Activated T-helper 1 cell treated with anti-CD3 and anti-CD28 coated beads, Interleukin-2, amount 50 U/mL, for 16 hours (primary cell): ENCODE data around the gene KSR1.
"Not testable (repeated sequence)": the region's sequence is repeated elsewhere in the genome, so short reads cannot be mapped to it uniquely, and the experiment has no call there.

ENCODE experiments used
- DNase-seq, 2 donors: peaks; one replicate each; pipeline ENCODE4 v3.0.0-alpha.2; 2020; ENCODE audit warnings: low read depth in 1 of 2, low spot score in 1 of 2

Gene KSR1

DNA sequence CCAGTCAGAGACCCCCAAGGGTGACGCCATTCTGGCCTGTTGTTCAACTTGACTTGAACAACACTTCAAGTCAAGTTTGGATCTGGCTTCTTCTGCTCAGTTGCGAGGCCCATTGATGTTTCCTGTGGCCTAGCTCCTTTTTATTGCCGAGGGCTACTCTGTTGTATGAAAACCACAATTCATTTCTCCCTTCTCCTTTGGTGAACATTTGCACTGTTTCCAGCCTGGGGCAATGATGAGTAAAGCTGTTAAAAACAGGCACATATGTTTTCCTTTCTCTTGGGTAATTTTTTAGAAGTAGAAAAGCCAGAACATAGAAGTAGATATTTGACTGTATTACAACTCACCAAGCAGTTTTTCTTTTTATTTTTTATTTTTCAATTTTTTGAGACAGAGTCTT lies 173.0 kb downstream of the KSR1 start:
- not testable (repeated sequence) for DNase-seq

DNA sequence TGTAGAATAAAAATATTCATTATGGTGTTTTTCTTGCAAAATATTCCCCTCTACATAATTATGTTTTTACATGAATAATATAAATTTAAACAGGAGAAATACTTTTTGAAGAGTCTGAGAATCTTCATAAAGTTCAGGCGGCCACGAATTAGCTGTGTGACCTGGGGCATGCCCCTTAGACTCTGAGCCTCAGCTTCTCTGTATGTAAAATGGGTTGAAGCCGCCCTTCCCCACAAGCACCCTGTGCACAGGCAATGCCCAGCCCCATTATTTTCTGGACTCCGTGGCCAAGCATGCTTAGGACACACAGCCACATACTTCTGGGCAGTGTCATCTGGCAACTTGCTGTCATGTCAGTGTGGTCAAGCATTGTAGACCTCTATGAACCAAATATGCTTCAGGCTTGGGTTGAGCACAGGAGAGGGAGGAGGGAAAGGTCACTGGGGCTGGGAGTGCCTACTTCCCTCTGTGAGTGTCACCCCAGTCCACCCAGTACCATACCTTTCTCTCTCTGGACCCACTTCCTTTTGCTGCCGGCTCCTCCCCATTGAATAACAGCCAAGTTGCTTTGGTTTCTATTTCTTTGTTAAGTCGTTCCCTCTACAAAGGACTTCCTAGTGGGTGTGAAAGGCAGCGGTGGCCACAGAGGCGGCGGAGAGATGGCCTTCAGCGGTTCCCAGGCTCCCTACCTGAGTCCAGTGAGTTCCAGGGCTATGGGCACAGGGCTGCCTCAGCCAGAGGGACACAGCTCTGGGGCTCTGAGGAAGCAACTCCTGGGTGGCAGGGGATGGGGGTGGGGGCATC lies 174.6 kb downstream of the KSR1 start, which contains the start of gene LGALS9:
Gene LGALS9 (plus strand): TSS at position 582 of the 804 bp plus-strand sequence. CDS start 78 bp downstream, at position 660.
- DNase-seq: no peak

DNA sequence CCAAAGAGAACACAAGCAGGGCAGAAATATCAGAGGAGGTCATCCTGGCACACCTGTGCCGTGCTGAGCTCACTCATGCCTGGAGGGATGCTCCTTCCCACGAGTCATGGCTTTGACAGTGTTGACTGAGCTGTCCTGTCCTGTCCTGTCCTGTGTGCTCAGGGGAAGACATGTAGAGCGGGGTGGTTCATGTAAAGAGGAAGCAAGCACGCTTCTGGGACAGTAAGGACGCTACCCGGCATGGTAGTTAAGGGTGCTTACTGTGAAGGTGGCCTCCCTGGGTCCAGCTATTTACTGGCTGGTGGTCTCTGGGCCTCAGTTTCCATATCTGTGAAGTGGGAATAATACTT lies 175.1 kb downstream of the KSR1 start:
- no peak for DNase-seq

DNA sequence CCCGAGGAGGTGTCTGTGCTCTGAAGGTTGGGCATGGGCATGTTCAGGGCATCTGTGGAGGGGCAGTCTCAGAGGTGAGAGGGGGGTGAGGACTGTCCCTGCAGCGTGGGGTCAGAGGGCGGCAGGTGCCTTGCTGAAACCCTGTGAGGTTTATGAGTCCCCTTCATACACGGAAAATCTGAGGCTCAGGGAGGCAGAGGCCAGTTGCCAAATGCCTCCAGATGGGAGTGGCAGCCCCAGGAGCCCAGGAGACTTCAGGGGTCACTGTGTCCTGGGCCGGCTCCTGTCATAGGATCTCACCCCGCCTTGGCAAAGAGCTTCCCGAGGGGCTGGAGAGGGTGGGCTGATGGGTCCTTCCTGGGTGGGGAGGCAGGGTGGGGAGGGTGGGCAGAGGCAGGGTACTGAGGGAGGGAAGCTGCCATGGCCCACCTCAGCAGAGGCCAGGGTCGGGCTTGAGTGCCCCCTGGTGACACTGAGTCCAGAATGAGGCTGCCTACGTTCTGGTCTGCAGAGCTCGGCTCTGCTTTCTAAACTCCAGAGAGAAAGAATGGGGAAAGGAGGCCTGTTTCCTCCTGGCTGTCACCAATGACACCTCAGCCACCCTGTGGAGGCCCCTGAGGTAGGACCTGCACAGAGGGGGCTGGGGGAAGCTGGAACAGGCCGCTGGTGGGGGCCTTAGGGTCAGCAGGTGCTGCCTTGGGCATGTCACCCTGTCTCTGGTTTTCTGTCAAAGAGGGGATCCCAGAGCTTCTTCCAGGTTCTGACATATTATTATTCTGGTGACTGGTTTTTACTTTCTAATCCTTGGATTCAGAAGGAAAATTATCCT lies 175.9 kb downstream of the KSR1 start:
- DNase-seq: no peak

DNA sequence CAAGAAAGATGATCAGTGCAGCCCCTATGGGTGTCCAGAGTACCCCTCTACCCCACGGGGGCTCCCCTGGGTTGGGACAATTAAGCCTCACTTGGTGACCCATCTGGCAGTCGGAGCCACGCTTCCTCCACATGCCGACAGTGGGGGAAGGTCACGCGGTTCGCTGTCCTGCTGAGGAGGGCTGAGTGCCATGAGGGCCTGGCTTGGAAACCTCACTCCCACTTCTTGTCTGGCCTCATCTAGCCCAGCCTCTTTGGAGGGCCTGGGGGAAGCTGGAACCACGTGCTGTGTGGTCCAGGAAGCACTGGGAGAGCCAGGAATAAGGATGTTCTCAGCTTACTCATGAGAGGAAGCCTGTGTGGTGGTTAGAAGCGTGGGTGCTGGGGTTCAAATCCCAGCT lies 176.5 kb downstream of the KSR1 start:
- DNase-seq: not testable (repeated sequence)

DNA sequence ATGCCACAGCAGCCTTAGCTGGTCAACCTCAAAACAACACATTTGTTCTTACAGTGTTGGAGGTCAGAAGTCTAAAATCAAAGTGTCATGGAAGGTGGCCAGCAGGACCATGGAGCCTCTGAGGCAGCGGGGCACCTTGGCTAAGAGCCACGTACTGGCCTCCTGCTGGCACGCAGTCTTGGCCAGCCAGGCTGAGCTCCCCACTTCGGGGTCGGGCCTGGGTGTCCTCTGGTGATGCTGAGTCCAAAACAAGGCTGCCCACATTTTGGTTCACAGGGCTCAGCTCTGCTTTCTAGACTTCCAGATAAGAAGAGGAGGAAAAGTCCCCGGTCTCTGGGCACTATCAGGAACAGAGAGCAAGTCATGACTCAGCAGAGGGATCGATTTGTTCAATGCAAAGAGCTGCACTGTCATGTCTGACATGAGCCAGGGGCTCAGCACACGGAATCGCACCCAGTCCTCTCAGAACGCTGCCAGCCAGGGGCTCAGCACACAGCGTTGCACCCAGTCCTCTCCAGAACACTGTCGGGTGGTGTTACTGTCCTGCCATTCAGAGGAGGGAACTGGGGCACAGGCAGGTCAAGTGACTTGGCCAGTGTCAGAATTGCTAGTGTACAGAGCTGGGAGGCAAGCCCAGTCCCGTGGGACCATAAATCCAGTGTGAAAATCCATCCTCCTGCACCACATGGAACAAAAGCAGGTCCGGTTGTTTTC lies 177.2 kb downstream of the KSR1 start:
- no peak for DNase-seq

DNA sequence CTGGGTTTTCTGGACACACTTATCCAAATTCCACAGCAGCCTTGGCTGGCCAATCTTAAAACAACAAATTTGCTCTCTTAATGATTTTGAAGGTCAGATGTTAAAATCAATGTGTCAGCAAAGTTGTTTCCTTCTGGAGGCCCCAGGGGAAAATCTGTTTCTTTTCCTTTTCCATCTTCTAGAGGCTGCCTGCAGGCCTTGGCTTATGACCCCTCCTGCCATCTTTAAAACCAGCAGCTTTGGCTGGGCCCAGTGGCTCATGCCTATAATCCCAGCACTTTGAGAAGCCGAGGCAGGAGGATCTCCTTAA lies 177.7 kb downstream of the KSR1 start:
- DNase-seq: no peak

DNA sequence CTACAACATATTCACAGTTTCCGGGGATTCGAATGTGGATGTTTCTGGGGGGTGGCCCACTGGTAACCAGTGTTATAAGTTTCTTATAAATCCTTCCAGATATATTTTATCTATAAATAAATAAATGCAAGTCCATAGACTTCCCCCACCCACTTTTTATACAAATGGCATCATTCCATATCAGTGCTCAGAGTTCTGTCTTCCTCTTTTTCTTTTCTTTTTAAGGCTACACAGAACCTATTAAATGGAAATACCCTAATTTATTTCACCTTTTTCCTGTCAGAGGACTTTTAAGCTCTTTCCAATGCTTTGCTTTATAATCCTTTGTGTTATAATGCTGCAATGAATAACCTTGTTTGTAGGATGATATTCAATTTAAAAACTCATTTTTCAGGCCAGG lies 178.5 kb downstream of the KSR1 start:
- DNase-seq: no peak

DNA sequence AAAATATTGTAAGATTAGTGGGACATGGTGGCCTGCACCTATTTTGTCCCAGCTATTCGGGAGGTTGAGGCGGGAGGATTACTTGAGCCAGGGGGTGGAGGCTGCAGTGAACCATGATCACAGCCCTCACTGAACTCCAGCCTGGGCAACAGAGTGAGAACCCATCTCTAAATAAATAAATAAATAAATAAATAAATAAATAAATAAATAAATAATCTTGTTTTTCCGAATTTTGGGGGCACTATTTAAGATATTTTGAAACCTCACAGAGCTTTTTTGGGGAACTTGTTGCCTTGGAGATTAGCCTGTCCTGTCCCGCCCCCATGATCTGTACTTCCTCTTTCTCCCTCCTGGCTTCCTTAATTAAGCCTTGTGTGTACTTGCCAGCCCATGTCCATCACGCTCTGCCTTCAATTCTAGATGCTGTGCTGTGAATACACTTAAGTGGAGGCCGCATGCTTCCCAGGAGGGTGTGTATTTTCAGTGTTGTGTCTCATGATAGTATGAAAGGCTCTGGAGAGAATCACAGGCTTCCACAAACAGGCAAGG lies 179.1 kb downstream of the KSR1 start:
- no peak for DNase-seq

DNA sequence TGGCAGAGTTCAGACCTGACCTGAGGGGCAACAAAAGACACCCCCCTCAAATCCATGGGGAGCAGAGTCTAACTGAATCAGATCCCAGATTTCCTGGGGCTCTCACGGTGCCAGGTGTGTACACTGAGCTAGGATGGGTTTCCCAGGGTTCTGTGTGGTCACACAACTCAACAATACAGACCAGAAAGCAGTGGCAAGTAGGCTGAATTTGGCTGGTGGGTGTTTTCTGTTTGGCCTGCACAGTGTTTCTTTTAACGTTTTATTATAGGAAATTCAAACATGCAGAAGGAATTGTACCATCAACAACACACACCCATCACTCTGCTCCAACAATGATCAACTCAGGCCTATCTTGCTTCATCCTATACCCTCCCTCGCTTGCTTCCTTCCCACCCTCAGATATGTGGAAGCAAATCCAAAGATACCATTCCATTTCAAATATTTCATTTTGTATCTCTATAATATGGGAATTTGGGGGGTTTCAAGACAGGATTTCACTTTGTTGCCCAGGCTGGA lies 179.8 kb downstream of the KSR1 start:
- not testable (repeated sequence) for DNase-seq

DNA sequence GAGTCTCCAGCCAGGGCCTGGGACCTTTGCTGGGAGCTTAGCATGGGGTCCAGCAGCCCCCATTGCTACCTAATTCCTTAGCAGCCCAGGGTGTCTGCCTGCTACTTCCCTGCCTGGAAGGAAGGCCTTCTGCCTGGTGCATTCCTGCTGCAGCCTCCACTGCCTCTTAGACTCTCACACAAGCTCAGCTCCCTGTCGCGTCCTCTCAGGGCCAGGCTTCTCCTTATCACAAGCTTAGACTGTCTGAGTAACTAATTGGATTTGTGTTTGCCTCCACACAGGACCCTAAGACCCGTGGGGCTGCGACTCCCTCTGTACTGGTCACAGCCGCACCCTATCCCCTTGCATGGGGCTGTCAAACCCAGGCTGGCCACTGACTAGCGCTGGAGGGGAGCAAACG lies 181.6 kb downstream of the KSR1 start:
- DNase-seq: not testable (repeated sequence)

DNA sequence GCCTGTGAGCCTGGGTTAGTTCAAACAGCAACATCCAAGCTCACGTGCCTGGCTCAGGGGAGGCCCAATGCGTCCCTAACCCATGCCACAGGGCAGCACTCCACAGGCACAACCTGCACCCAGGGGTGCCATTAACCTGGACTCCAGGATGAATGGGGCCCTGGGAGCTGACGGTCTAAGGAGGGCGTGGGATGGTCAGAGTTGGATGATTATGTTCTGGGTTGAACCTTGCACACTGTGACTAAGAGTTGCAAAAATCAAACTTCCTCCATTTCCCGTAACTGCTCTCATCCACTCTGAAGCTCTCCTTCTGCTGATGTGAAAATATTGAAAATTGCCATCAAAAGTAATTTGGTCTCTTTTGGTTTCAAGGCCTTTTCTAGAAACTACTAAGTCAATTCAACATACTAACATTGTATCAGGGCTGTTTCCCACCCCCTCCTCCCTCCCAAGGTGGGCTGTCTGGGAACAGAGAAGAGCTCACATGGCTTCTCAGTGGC lies 182.2 kb downstream of the KSR1 start:
- DNase-seq: not testable (repeated sequence)

DNA sequence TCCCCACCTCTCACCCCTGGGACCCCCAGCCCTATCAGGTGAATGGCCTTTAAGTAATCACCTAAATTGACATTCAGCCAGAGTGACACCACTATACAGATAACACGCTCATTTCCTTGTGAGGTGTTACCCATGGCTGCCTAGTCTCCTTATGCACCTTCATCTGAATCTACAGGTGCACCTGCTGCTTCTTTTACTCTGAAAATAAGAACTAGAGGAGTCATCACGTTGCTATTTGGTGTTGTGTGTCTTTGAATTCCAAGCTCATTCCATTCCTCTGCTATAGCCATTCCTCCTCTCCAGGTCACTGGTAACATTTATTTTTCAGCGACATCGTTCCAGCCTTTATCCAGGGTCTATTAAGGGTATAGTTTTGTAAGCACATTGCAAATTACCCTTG lies 184.5 kb downstream of the KSR1 start:
- DNase-seq: no peak

DNA sequence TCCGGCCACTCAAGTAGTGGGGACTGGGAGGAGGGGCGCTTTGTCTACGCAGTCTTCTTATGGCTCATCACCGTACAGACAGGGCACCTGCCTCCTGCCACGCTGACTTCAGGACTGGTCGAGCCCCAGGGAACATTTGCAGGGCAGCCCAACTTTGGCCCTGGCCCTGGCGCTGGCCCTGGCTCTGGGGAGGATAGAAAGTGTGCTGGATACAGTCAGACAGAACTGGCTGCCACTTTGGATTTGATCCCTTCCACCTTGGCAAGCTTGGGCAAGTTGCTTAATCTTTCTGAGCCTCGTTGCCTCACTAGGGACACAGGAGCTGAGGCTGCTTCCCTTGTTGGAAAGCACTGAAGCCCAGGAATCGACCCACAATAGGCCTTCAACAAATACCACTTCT lies 188.3 kb downstream of the KSR1 start:
- no peak for DNase-seq

DNA sequence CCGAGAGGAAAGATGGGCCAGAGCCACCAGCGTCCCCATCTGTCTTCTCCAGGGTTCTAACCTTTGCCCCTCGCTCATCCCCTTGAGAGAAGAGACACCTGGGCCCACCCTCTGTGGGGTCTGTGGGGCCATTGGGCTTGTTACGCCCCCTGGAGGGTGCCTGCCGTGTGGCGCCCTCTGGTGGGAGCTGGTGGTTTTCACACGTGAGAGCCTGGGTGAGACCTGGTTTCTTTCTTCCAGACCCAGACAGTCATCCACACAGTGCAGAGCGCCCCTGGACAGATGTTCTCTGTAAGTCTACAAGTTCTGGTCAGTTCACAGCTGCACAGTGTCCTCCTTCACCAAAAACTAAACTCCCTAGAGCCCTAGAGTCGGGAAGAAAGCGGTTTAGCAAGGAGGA lies 189.4 kb downstream of the KSR1 start:
- not testable (repeated sequence) for DNase-seq

DNA sequence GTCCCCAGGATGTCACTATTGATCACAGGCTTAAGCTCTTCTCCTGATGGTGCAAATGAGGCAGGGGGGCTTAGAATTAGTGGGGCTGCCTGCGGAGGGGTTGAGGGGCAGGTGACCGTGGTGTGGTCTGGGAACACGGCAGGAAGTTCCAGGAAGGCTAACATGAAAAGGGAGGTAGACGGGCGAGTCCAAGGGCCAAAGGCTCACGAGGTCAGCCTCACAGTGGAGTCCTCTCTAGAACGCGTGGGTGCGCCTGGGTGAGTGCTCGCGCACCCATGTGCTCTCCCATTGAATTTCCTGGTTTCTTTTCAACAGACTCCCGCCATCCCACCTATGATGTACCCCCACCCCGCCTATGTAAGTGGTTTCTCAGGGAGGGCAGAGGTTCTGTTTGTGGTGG lies 190.0 kb downstream of the KSR1 start:
- no peak for DNase-seq

DNA sequence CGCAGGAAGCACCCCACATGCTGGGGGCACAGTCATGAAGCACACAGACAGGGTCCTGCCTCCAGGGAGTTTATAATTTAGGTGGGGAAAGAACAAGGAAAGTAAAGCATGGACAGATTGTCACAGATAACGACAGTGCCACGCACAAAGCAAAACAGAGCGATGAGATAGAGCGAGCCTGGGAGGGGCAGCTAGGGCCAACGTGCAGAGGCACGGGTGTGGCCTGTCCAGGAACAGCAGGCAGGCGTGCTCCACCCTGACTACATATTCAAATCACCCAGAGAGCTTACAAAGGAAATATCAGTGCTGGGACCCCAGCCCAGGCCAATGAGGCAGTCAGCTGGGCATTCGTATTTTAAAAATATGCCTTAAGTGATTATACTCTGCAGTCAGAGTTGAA lies 191.5 kb downstream of the KSR1 start:
- DNase-seq: no peak

DNA sequence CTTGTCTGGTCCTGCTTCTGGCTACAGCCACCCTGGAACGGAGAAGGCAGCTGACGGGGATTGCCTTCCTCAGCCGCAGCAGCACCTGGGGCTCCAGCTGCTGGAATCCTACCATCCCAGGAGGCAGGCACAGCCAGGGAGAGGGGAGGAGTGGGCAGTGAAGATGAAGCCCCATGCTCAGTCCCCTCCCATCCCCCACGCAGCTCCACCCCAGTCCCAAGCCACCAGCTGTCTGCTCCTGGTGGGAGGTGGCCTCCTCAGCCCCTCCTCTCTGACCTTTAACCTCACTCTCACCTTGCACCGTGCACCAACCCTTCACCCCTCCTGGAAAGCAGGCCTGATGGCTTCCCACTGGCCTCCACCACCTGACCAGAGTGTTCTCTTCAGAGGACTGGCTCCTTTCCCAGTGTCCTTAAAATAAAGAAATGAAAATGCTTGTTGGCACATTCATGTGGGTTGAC lies 192.9 kb downstream of the KSR1 start:
- not testable (repeated sequence) for DNase-seq

DNA sequence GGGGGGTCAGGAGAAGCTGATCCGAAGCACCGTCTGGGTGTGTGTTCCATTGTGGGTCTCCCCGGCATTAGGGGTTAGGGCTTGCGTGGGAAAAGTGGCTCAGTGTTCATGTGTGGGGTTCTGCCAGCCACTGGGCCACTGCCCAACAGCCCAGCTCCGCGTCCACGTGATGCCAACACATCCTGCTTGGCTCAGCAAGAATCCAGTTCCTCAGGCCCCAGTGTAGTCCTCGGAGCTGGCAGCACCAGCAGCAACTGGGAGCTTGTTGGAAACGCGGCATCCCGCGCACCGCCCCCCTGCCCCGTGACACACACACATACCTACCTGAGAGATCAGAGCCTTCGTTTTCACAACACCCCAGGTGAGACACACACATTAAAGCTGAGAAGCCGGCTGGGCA lies 193.7 kb downstream of the KSR1 start:
- DNase-seq: no peak

DNA sequence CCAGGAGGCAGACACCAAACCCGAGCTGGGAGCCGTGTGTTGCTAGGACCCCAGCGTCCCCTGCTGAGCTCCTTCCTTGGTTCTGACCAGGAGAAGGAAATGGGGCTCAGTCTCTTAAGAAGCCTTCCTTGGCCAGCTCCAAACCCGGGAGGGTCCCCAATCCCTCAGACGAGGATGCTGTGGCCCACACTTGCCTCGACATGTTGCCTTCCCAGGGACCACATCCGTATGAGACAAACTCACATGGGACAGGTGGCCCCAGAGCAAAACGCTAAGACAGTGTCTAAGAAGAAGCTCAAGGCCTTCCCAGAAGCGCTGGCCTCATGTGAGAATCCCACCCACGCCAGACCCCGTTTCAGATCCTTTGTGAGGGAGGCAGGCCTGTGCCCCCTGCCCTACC lies 194.6 kb downstream of the KSR1 start:
- no peak for DNase-seq
